ENCODE results near the gene CFAP300.

The CFAP300 gene

DNA sequence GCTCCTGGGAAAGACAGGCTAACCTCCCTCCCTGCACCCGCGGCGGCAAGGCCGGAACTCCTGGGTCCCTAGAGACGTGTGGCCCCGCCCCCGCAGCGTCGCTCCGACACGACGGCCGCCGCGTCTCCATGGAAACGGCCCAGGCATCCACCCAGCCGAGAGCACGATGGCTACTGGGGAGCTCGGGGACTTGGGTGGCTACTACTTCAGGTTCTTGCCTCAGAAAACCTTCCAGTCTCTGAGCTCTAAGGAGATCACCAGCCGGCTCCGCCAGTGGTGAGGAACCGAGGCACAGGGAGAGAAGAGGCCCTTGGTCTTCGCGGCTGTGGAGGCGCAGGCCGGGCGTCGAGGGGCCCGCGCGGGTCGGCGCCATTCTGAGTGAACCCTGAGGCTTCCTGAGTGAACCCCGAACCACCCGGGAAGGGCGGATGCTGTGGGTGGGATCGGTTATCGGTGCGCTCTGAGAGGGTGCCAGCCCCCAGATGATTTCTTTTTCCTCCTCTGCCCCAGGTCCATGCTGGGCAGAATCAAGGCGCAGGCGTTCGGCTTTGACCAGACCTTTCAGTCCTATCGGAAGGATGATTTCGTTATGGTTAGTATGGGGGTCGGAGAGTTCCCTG is at the start of gene CFAP300:
Gene CFAP300 (plus strand): TSS at position 133 of the 620 bp plus-strand sequence. CDS start 34 bp downstream, at position 167.
- in situ Hi-C loops (cut with HindIII; ENCODE audit: low sequenced_read_pairs): no loop called here
- H3K4me3 ChIP-seq (ENCODE audit: low read depth, low read length): peak within 1 kb of the TSS; percentile 52
- no peak for DNase-seq (ENCODE audit: low read depth)

DNA sequence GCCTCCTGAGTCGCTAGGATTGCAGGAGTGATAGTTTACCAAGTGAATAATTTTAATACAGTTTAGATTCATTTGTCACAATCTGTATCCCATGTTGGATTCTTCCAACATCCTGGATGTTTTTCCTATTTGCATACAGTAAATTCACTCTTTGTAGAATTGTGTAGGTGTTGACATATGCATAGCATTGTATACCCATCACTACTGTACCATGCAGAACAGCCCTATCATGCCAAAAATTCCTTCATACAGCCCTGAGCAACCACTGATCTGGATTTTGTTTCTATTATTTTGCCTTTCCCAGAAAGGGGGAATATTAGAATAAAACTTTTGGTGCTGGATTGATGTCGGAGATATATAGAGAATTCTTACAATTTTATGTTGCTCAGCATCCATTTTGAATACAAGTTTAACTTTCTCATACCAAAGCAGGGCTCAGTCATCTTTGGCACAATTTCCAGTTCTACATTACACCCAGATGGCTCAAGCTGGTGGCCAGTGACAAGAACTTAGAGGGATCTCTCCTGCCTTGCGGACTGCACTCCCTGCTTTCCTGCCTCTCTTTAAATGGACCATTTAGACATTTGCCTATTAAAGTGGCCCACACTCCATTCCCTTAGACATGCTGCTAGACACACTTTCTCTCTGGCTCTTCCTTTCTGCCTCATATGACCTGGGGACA is 45.4 kb upstream of the CFAP300 start:
- no peak for DNase-seq (ENCODE audit: low read depth)
- in situ Hi-C loops (cut with HindIII; ENCODE audit: low sequenced_read_pairs): loop anchor here (10.0 kb wide), 1 partner anchor 567 kb away; no protein-coding TSS in a partner anchor
- H3K4me3 ChIP-seq (ENCODE audit: low read depth, low read length): no peak overlapping the region
- TF ChIP-seq CTCF (IDR thresholded peaks at IDR 0.05; ENCODE audit: low read depth, low read length, missing control alignments): no peak

More for the DNA sequence above, at the start of gene CFAP300:
- no peak for TF ChIP-seq CTCF (IDR thresholded peaks at IDR 0.05; ENCODE audit: low read depth, low read length, missing control alignments)

GRCh38 chr11:102004220-102004619 is 43.0 kb upstream of the CFAP300 start:
- DNase-seq (ENCODE audit: low read depth): no peak
- no peak for TF ChIP-seq CTCF (IDR thresholded peaks at IDR 0.05; ENCODE audit: low read depth, low read length, missing control alignments)
- in situ Hi-C loops (cut with HindIII; ENCODE audit: low sequenced_read_pairs): loop anchor here (10.0 kb wide), 1 partner anchor 569 kb away; no protein-coding TSS in a partner anchor
- no peak overlapping the region for H3K4me3 ChIP-seq (ENCODE audit: low read depth, low read length)

GRCh38 chr11:102005306-102005705 is 41.9 kb upstream of the CFAP300 start:
- in situ Hi-C loops (cut with HindIII; ENCODE audit: low sequenced_read_pairs): loop anchor here (5.0 to 10.0 kb wide), 2 partner anchors 143 to 571 kb away; no protein-coding TSS in a partner anchor

DNA sequence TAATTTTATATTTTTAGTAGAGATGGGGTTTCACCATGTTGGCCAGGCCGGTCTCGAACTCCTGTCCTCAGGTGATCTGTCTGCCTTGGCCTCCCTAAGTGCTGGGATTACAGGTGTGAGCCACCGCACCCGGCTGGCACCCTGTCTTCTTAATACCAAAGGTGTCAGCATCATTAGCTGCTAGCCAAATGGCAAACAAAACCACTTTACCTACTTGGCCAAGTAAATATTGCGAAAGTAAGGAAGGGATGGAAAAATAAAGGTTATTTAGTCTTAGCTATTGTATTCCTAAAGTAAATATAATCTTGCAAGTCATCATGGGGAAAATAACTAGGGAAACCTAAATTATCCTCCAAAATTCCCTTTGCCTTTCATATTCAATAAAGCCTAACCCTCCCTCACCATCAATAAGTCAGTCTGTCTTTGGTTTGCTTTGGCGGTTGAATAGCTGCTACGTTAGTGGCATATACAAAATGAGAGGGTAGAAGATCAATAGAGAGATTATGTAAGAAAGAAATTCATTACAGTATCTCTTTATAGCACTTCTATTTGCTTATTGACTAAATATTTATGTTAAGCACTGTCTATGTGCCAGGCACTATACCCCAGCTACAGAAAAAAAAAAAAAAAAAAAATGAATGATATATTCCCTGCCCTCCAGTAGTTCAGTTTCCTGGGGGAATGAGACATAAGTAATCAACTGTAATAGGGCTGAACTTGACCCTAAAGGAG is 40.2 kb upstream of the CFAP300 start:
- TF ChIP-seq CTCF (IDR thresholded peaks at IDR 0.05; ENCODE audit: low read depth, low read length, missing control alignments): no peak
- DNase-seq (ENCODE audit: low read depth): no peak
- in situ Hi-C loops (cut with HindIII; ENCODE audit: low sequenced_read_pairs): loop anchor here (5.0 to 10.0 kb wide), 2 partner anchors 145 to 572 kb away; no protein-coding TSS in a partner anchor
- H3K4me3 ChIP-seq (ENCODE audit: low read depth, low read length): no peak overlapping the region

More at GRCh38 chr11:102005306-102005705, 41.9 kb upstream of the CFAP300 start:
- H3K4me3 ChIP-seq (ENCODE audit: low read depth, low read length): no peak overlapping the region
- DNase-seq (ENCODE audit: low read depth): no peak
- no peak for TF ChIP-seq CTCF (IDR thresholded peaks at IDR 0.05; ENCODE audit: low read depth, low read length, missing control alignments)

All from astrocyte of the cerebellum (primary cell).